Measurements from ENCODE around the gene HAND1.

- TF ChIP-seq KAT8 (IDR thresholded peaks at IDR 0.05; ENCODE audit: low read depth) (no peak), ZBTB33 (CRISPR knock-in tag; IDR thresholded peaks at IDR 0.05) (no peak), E2F8 (IDR thresholded peaks at IDR 0.05; ENCODE audit: low read depth, partially characterized antibody) (no peak), CTCF (IDR thresholded peaks at IDR 0.05 in 2 of 3, conservative IDR thresholded peaks at IDR 0.05 in 1 of 3; ENCODE audit: insufficient read depth in 2 of 3, low read depth in 1 of 3, low read length in 3 of 3) (no peak), TBP (optimal IDR thresholded peaks at IDR 0.05; ENCODE audit: low read depth, low read length) (no peak), TCF7L2 (IDR thresholded peaks at IDR 0.05; ENCODE audit: low read depth, low read length) (no peak), E2F1 (CRISPR knock-in tag; IDR thresholded peaks at IDR 0.05) (no peak), KLF16 (IDR thresholded peaks at IDR 0.05) (no peak), ZBTB43 (CRISPR knock-in tag; IDR thresholded peaks at IDR 0.05) (no peak), POLR2A (conservative IDR thresholded peaks at IDR 0.05) (no peak), BHLHE40 (IDR thresholded peaks at IDR 0.05; ENCODE audit: low read length) (no peak), POLR2AphosphoS5 (IDR thresholded peaks at IDR 0.05; ENCODE audit: control insufficient read depth, insufficient read depth, low read depth, low read length) (no peak), TAF1 (IDR thresholded peaks at IDR 0.05; ENCODE audit: control insufficient read depth, extremely low read depth, insufficient read depth, low read length, severe bottlenecking) (no peak)
These were observed 2.1 kb upstream of the HAND1 start for GRCh38 chr5:154479944-154480750.
